ENCODE data around the gene TMEFF2.

TMEFF2 gene

GRCh38 chr2:191933307-191934105, 261.2 kb downstream of the TMEFF2 start:
- H3K9ac ChIP-seq (ENCODE audit: low read depth, low read length, poor library complexity, severe bottlenecking) = no peak overlapping the region
- H2AFZ ChIP-seq (ENCODE audit: low read length) = no peak overlapping the region
- H3F3A ChIP-seq (ENCODE audit: low read depth) = no peaks in the 10 kb centered on the region
- H3K9me3 ChIP-seq (ENCODE audit: insufficient read depth, low read depth, low read length) = no peaks in the 10 kb centered on the region
- H3K27me3 ChIP-seq (ENCODE audit: insufficient read depth, low read length, poor library complexity, severe bottlenecking) = no peaks in the 10 kb centered on the region
- no peak overlapping the region for H3K4me2 ChIP-seq (ENCODE audit: low read depth, low read length, poor library complexity, severe bottlenecking)
- H3K4me3 ChIP-seq (ENCODE audit: low read length, poor library complexity, severe bottlenecking) = no peak overlapping the region
- H3K36me3 ChIP-seq (ENCODE audit: insufficient read depth, low read length) = no peaks in the 10 kb centered on the region
- H3K9me2 ChIP-seq (replicated peaks; ENCODE audit: low read depth, low read length) = no peaks in the 10 kb centered on the region
- H3K79me2 ChIP-seq (ENCODE audit: insufficient read depth, low read length) = no peaks in the 10 kb centered on the region
- no peaks in the 10 kb centered on the region for H4K20me1 ChIP-seq (ENCODE audit: insufficient read depth, low read length, poor library complexity, severe bottlenecking)
- H3K4me1 ChIP-seq (ENCODE audit: insufficient read depth, low read length, poor library complexity, severe bottlenecking) = no peaks in the 10 kb centered on the region
- TF ChIP-seq, protein P1, sequence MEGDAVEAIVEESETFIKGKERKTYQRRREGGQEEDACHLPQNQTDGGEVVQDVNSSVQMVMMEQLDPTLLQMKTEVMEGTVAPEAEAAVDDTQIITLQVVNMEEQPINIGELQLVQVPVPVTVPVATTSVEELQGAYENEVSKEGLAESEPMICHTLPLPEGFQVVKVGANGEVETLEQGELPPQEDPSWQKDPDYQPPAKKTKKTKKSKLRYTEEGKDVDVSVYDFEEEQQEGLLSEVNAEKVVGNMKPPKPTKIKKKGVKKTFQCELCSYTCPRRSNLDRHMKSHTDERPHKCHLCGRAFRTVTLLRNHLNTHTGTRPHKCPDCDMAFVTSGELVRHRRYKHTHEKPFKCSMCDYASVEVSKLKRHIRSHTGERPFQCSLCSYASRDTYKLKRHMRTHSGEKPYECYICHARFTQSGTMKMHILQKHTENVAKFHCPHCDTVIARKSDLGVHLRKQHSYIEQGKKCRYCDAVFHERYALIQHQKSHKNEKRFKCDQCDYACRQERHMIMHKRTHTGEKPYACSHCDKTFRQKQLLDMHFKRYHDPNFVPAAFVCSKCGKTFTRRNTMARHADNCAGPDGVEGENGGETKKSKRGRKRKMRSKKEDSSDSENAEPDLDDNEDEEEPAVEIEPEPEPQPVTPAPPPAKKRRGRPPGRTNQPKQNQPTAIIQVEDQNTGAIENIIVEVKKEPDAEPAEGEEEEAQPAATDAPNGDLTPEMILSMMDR (conservative IDR thresholded peaks at IDR 0.05; ENCODE audit: low read length) = no peak
- TF ChIP-seq EZH2phosphoT487 (IDR thresholded peaks at IDR 0.05; ENCODE audit: borderline replicate concordance) = no peak

GRCh38 chr2:191932286-191932685, 262.4 kb downstream of the TMEFF2 start:
- no peaks in the 10 kb centered on the region for H3K9me2 ChIP-seq (replicated peaks; ENCODE audit: low read depth, low read length)
- no peaks in the 10 kb centered on the region for H3K27me3 ChIP-seq (ENCODE audit: insufficient read depth, low read length, poor library complexity, severe bottlenecking)
- H2AFZ ChIP-seq (ENCODE audit: low read length) = no peak overlapping the region
- no peaks in the 10 kb centered on the region for H3K4me1 ChIP-seq (ENCODE audit: insufficient read depth, low read length, poor library complexity, severe bottlenecking)
- no peak for TF ChIP-seq EZH2phosphoT487 (IDR thresholded peaks at IDR 0.05; ENCODE audit: borderline replicate concordance)
- TF ChIP-seq, protein P1 (conservative IDR thresholded peaks at IDR 0.05; ENCODE audit: low read length) = no peak
- H4K20me1 ChIP-seq (ENCODE audit: insufficient read depth, low read length, poor library complexity, severe bottlenecking) = no peaks in the 10 kb centered on the region
- no peaks in the 10 kb centered on the region for H3K79me2 ChIP-seq (ENCODE audit: insufficient read depth, low read length)
- H3F3A ChIP-seq (ENCODE audit: low read depth) = no peaks in the 10 kb centered on the region
- H3K4me2 ChIP-seq (ENCODE audit: low read depth, low read length, poor library complexity, severe bottlenecking) = no peak overlapping the region
- no peak overlapping the region for H3K9ac ChIP-seq (ENCODE audit: low read depth, low read length, poor library complexity, severe bottlenecking)
- no peaks in the 10 kb centered on the region for H3K36me3 ChIP-seq (ENCODE audit: insufficient read depth, low read length)
- no peaks in the 10 kb centered on the region for H3K9me3 ChIP-seq (ENCODE audit: insufficient read depth, low read depth, low read length)
- H3K4me3 ChIP-seq (ENCODE audit: low read length, poor library complexity, severe bottlenecking) = no peak overlapping the region

GRCh38 chr2:191931329-191931728, 263.4 kb downstream of the TMEFF2 start:
- Histone ChIP-seq H3K9me2 (replicated peaks; ENCODE audit: low read depth, low read length) (no peaks in the 10 kb centered on the region), H3K4me2 (ENCODE audit: low read depth, low read length, poor library complexity, severe bottlenecking) (no peak overlapping the region), H3K4me1 (ENCODE audit: insufficient read depth, low read length, poor library complexity, severe bottlenecking) (no peaks in the 10 kb centered on the region), H4K20me1 (ENCODE audit: insufficient read depth, low read length, poor library complexity, severe bottlenecking) (no peaks in the 10 kb centered on the region), H3F3A (ENCODE audit: low read depth) (no peaks in the 10 kb centered on the region), H3K4me3 (ENCODE audit: low read length, poor library complexity, severe bottlenecking) (no peak overlapping the region), H3K9ac (ENCODE audit: low read depth, low read length, poor library complexity, severe bottlenecking) (no peak overlapping the region), H3K36me3 (ENCODE audit: insufficient read depth, low read length) (no peaks in the 10 kb centered on the region), H2AFZ (ENCODE audit: low read length) (no peak overlapping the region), H3K9me3 (ENCODE audit: insufficient read depth, low read depth, low read length) (no peaks in the 10 kb centered on the region), H3K79me2 (ENCODE audit: insufficient read depth, low read length) (no peaks in the 10 kb centered on the region), H3K27me3 (ENCODE audit: insufficient read depth, low read length, poor library complexity, severe bottlenecking) (no peaks in the 10 kb centered on the region)
- no peak for TF ChIP-seq EZH2phosphoT487 (IDR thresholded peaks at IDR 0.05; ENCODE audit: borderline replicate concordance)
- TF ChIP-seq, protein P1 (conservative IDR thresholded peaks at IDR 0.05; ENCODE audit: low read length) = no peak

All from Loucy (cell line).